GM12801 (cell line): Measurements from ENCODE around the gene AP2M1.

Experiments used
- CTCF ChIP-seq: IDR thresholded peaks from one replicate; pipeline ENCODE4 v1.5.1; 2011; ENCODE audit warnings: control low read depth; ENCODE audit not compliant: insufficient read length; ENCODE audit errors: extremely low read depth

The AP2M1 gene

GRCh38 chr3:184145751-184146270, 28.8 kb upstream of the AP2M1 start:
- TF ChIP-seq CTCF = no peak

GRCh38 chr3:184148076-184148475, 26.6 kb upstream of the AP2M1 start:
- TF ChIP-seq CTCF = no peak

GRCh38 chr3:184149123-184149522, 25.5 kb upstream of the AP2M1 start:
- no peak for TF ChIP-seq CTCF

- TF ChIP-seq CTCF = no peak
Observed at GRCh38 chr3:184154885-184155643, 19.6 kb upstream of the AP2M1 start, which contains the start of gene DVL3. TSS of gene DVL3 (plus strand) at chr3:184155377. CDS start at chr3:184155636, 259 bp downstream.

GRCh38 chr3:184155644-184156521, 18.8 kb upstream of the AP2M1 start:
- TF ChIP-seq CTCF = no peak

- no peak for TF ChIP-seq CTCF
Observed at GRCh38 chr3:184156522-184156955, 18.1 kb upstream of the AP2M1 start.

- TF ChIP-seq CTCF = no peak
Observed at GRCh38 chr3:184157206-184157605, 17.4 kb upstream of the AP2M1 start.
